ENCODE measurements around the gene C5orf63.

GRCh38 chr5:127041571-127041970 lies 31.7 kb downstream of the C5orf63 start:
- TF ChIP-seq EZH2phosphoT487 (IDR thresholded peaks at IDR 0.05; ENCODE audit: borderline replicate concordance) = no peak
- no peak for TF ChIP-seq CTCF (conservative IDR thresholded peaks at IDR 0.05; ENCODE audit: low read length)

Measured in Loucy (cell line).